Measurements from ENCODE around the gene NECTIN4. TPM values are rescaled to one million over a fixed set of nuclear protein-coding genes. Genes with fewer than 3 reads are reported as not detected.
A peak's percentile ranks its signal among the peaks of the same experiment; 100 is the strongest.

Gene NECTIN4
- total and polyA plus RNA-seq, 2 of the 13 experiments (the other 11 are each of a cell fraction or from before 2014, with no cell fraction given), result 5.9 to 12.4 TPM

DNA sequence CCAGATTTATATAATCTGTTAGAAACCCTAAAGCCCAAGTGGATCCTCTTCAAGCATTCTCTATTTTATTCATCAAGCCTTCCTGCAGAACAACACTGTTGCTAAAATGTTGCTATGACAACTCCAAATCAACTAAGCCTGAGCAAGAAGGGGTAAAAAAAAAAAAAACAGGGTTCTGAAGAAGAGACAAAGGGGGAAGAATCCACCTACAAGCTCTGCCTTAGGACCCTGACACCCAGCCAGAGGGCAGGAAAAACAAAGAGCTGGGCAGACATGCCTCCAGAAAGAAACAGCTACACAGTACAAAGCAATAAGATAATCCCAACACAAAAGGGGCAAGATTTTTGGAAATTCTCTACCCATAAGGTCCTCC lies 44.8 kb downstream of the NECTIN4 start:
- ChIA-PET CTCF (ENCODE audit: low intra/inter-chr PET ratio, low total read pairs) (no interaction called here), POLR2A (interaction anchor here (0.6 to 4.3 kb wide), 9 partner anchors 10 to 784 kb away, joined by 3 to 60 read pairs (median 7); partner anchors contain the start of genes APOA2, F11R, NIT1 and PFDN2)
- H3K9me3 ChIP-seq (ENCODE audit: low read length), result no peaks in the 10 kb centered on the region
- peaks cover 18% of the 10 kb centered on the region for H3K4me1 ChIP-seq (ENCODE audit: insufficient read depth, low read length)
- no TSS peak for BruUV-seq (replicated peaks)
- FAIRE-seq, result no peak
- H3K27me3 ChIP-seq (ENCODE audit: control insufficient read depth in 1 of 2, insufficient read depth in 2 of 2, low read length in 2 of 2), result no peaks in the 10 kb centered on the region; a peak in 2 of 5 replicates
- peak overlapping the region; percentile 87 for H3K9ac ChIP-seq (ENCODE audit: insufficient read depth, low read depth, low read length)
- H3K36me3 ChIP-seq (replicated peaks in 1 of 2; ENCODE audit: control insufficient read depth in 1 of 2, insufficient read depth in 2 of 2, low read length in 2 of 2), result peaks cover 10 to 35% of the 10 kb centered on the region in 2 experiments
- H3K79me2 ChIP-seq (ENCODE audit: insufficient read depth, low read length), result peaks cover 13% of the 10 kb centered on the region
- H4K20me1 ChIP-seq (ENCODE audit: insufficient read depth, low read length), result no peaks in the 10 kb centered on the region
- peak overlapping the region; percentile 94 for H3K27ac ChIP-seq (ENCODE audit: extremely low read length, insufficient read depth, low read length)
- no peak for DNase-seq (ENCODE audit: low spot score)
- intact Hi-C loops (cut with micrococcal nuclease; ENCODE audit: unreplicated experiment), result loop anchor here (2.0 kb wide), 1 partner anchor 48 kb away; no protein-coding TSS in a partner anchor
- TF ChIP-seq BHLHE40 (IDR thresholded peaks at IDR 0.05; ENCODE audit: low read length), result 0 out of 2 replicates have a peak, but pooled peaks have one; percentile 3
- TF ChIP-seq ZFP62 (CRISPR knock-in tag; IDR thresholded peaks at IDR 0.05), result no peak
- TF ChIP-seq, protein P1, sequence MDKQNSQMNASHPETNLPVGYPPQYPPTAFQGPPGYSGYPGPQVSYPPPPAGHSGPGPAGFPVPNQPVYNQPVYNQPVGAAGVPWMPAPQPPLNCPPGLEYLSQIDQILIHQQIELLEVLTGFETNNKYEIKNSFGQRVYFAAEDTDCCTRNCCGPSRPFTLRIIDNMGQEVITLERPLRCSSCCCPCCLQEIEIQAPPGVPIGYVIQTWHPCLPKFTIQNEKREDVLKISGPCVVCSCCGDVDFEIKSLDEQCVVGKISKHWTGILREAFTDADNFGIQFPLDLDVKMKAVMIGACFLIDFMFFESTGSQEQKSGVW (CRISPR knock-in tag; IDR thresholded peaks at IDR 0.05; ENCODE audit: borderline replicate concordance), result no peak
- 0 out of 2 replicates have a peak, but pooled peaks have one; percentile 49 for TF ChIP-seq ZNF670 (CRISPR knock-in tag; IDR thresholded peaks at IDR 0.05; ENCODE audit: borderline replicate concordance)
- no peak for TF ChIP-seq ATM (IDR thresholded peaks at IDR 0.05; ENCODE audit: borderline replicate concordance)
- no peak for TF ChIP-seq EEA1 (CRISPR knock-in tag; IDR thresholded peaks at IDR 0.05; ENCODE audit: borderline replicate concordance)
- no peak for ATAC-seq
- in situ Hi-C loops (cut with HindIII; ENCODE audit: extremely low pct_ligation_motif_present, low pct_unique_long_range_greater_than_20kb), result no loop called here
- H2AFZ ChIP-seq (ENCODE audit: low read length), result no peak overlapping the region
- peak overlapping the region; percentile 78 to 84 (median 79) for H3K4me3 ChIP-seq (replicated peaks in 1 of 3; ENCODE audit: insufficient read depth in 1 of 3, low read depth in 2 of 3, low read length in 3 of 3)
- peak overlapping the region; percentile 85 for H3K4me2 ChIP-seq (ENCODE audit: low read depth, low read length)

DNA sequence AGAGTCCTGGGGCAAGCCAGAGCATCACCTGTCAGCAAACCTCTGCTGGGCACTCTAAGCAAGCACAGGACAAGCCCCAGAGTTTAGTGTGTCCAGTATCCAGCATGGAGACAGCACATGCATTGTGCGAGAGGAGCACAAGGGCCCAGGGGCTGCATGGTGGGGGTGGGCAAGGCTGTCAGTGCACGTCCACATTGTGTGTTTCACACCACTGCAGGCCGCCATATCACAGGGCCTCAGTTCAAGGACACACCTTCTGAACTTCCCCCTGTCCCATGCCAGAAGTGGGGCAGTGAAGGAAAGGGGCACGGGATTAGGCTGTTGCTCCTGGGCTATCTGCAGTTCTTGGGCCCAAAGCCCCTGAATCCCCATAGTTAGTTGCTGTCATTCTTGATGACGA lies 49.8 kb downstream of the NECTIN4 start:
- no peak overlapping the region for H2AFZ ChIP-seq (ENCODE audit: low read length)
- no peak overlapping the region for H3K9ac ChIP-seq (ENCODE audit: insufficient read depth, low read depth, low read length)
- 94% methylated on average over 5 of the region's 5 CpGs for WGBS (ENCODE audit: low lambda C conversion rate)
- intact Hi-C loops (cut with micrococcal nuclease; ENCODE audit: unreplicated experiment), result no loop called here
- H3K4me1 ChIP-seq (ENCODE audit: insufficient read depth, low read length), result peaks cover 23% of the 10 kb centered on the region
- H4K20me1 ChIP-seq (ENCODE audit: insufficient read depth, low read length), result no peaks in the 10 kb centered on the region
- H3K4me3 ChIP-seq (replicated peaks in 1 of 3; ENCODE audit: insufficient read depth in 1 of 3, low read depth in 2 of 3, low read length in 3 of 3), result no peak overlapping the region
- in situ Hi-C loops (cut with HindIII; ENCODE audit: extremely low pct_ligation_motif_present, low pct_unique_long_range_greater_than_20kb), result no loop called here
- H3K27me3 ChIP-seq (ENCODE audit: control insufficient read depth in 1 of 2, insufficient read depth in 2 of 2, low read length in 2 of 2), result no peaks in the 10 kb centered on the region
- H3K36me3 ChIP-seq (replicated peaks in 1 of 2; ENCODE audit: control insufficient read depth in 1 of 2, insufficient read depth in 2 of 2, low read length in 2 of 2), result peaks cover 13 to 39% of the 10 kb centered on the region in 2 experiments
- ATAC-seq (no peak), FAIRE-seq (no peak), DNase-seq (ENCODE audit: low spot score) (no peak)
- H3K79me2 ChIP-seq (ENCODE audit: insufficient read depth, low read length), result peaks cover 5% of the 10 kb centered on the region
- POLR2A ChIA-PET, result no interaction called here
- no peak overlapping the region for H3K4me2 ChIP-seq (ENCODE audit: low read depth, low read length)
- no TSS peak for BruUV-seq (replicated peaks)
- H3K27ac ChIP-seq (ENCODE audit: extremely low read length, insufficient read depth, low read length), result no peak overlapping the region
- no peaks in the 10 kb centered on the region for H3K9me3 ChIP-seq (ENCODE audit: low read length)
- CTCF ChIA-PET (ENCODE audit: low intra/inter-chr PET ratio, low total read pairs), result no interaction called here
- TF ChIP-seq ZNF775 (CRISPR knock-in tag; IDR thresholded peaks at IDR 0.05; ENCODE audit: borderline replicate concordance) (no peak), ZNF776 (CRISPR knock-in tag; IDR thresholded peaks at IDR 0.05) (no peak), CBFB (CRISPR knock-in tag; IDR thresholded peaks at IDR 0.05) (no peak), RAD51 (IDR thresholded peaks at IDR 0.05; ENCODE audit: borderline replicate concordance) (no peak), ZNF772 (CRISPR knock-in tag; IDR thresholded peaks at IDR 0.05) (no peak), ZNF589 (CRISPR knock-in tag; conservative IDR thresholded peaks at IDR 0.05) (no peak), ZKSCAN5 (CRISPR knock-in tag; IDR thresholded peaks at IDR 0.05) (no peak), ARID2 (CRISPR knock-in tag; IDR thresholded peaks at IDR 0.05; ENCODE audit: borderline replicate concordance) (no peak), ZNF510 (CRISPR knock-in tag; IDR thresholded peaks at IDR 0.05; ENCODE audit: low read depth) (no peak)
- TF ChIP-seq, protein P2, sequence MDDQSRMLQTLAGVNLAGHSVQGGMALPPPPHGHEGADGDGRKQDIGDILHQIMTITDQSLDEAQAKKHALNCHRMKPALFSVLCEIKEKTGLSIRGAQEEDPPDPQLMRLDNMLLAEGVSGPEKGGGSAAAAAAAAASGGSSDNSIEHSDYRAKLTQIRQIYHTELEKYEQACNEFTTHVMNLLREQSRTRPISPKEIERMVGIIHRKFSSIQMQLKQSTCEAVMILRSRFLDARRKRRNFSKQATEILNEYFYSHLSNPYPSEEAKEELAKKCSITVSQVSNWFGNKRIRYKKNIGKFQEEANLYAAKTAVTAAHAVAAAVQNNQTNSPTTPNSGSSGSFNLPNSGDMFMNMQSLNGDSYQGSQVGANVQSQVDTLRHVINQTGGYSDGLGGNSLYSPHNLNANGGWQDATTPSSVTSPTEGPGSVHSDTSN (CRISPR knock-in tag; IDR thresholded peaks at IDR 0.05; ENCODE audit: borderline replicate concordance), result no peak

Data from HepG2 (cell line).